Umbilical cord (tissue), 2 donors: Measurements from ENCODE around the gene BAIAP2. TPM values are rescaled to one million over a fixed set of nuclear protein-coding genes. Genes with fewer than 3 reads are reported as not detected.

Experiments
- DNase-seq: peaks from one replicate; pipeline ENCODE4 v3.0.0-alpha.2; 2015; ENCODE audit warnings: low spot score
- total RNA-seq: library from RNA; depleted of rRNA; stranded (reverse); fragments of >200 nt; gene quantifications from one replicate; pipeline ENCODE4 v1.2.3, GENCODE V29; 2014; ENCODE audit warnings: low replicate concordance; ENCODE audit not compliant: insufficient read depth

Gene BAIAP2
- total RNA-seq, 1 donor from 2014 or later: 8.4 TPM

DNA sequence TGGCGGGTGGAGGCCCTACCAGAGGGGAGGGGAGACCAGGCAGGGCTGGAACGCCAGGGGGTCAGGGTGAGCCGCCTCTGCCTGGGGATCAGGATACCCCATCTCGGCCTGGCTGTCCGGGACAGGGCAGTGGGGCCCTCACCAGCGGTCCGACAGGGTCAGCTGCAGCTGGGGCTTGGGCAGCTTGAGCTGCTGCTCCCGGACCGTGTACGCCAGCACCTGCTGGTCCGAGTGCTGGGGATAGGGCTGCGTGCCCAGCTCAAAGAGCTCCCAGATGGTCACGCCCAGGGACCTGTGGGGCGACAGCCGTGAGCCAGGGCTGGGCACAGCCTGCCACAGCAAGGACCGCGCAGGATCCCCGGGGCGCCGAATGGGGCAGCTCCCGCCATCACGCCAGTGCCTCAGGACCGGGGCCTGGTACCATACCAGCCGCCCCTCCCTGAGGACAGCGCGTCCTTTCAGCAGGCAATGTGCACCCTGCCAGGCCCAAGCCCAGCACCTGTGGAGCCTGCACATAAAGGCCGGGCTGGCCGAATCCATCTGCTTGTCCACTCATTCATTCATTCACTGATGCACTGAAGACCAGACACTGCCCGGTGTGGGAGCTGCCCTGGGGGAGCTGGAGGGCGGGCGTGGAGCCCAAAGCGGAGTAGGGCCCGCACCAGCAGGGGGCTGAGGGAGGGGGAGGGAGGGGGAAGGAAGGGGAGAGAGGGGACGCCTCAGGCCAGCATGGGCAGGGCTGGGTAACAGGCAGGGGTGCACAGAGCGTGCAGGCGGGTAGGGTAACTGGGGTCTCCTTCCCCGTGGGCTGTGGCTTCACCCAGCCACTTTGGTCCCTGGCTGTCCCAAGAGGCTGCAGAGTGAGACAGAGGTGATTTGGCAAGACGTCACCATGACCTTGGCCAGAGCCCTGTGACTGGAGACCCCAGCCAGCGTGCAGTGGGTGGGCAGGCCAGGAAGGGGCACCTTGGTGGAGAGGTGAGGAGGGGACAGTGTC is 88.4 kb downstream of the BAIAP2 start:
- no peak for DNase-seq

DNA sequence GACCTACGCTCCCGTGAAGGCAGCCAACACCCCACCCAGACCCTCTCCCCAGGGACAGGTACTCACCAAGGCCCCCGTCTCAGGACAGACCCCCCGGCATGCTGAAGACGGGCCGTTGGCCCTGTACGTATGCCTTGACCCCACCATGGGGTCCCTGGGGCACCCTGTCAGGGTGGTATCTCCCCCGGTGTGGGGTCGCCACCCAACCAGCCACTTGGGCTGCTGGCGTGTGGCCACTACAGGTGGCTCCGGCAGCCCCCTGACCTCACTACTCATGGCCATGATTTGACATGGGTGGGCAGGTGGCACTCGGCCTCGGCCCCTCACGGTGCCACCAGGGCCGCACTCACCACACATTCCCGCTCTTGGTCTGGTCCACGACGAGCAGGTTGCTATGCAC is 89.4 kb downstream of the BAIAP2 start:
- no peak for DNase-seq

DNA sequence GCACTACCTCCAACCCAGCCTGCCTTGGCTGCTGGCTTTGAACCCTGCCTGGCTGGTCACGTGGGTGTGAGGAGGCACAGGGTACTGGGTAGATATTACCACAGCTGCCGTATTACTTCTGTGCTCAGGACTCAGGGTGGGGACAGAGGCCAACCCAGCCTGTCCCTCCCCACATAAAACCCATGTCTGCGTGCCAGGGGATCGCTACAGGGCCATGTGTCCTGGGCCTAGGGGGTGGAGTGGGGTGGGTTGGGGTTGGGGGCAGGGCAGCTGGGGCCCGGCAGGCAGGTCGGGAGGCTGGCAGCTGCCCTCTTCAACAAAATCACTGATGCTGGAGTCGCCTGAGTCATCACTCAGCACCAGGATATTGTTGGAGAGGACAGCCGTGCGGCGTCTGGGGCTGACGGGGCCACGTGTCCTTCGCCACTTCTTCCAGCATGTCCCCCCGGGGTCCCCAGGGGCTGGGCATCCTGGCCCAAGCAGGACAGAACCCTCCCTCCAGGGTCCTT is 90.7 kb downstream of the BAIAP2 start:
- DNase-seq: no peak

DNA sequence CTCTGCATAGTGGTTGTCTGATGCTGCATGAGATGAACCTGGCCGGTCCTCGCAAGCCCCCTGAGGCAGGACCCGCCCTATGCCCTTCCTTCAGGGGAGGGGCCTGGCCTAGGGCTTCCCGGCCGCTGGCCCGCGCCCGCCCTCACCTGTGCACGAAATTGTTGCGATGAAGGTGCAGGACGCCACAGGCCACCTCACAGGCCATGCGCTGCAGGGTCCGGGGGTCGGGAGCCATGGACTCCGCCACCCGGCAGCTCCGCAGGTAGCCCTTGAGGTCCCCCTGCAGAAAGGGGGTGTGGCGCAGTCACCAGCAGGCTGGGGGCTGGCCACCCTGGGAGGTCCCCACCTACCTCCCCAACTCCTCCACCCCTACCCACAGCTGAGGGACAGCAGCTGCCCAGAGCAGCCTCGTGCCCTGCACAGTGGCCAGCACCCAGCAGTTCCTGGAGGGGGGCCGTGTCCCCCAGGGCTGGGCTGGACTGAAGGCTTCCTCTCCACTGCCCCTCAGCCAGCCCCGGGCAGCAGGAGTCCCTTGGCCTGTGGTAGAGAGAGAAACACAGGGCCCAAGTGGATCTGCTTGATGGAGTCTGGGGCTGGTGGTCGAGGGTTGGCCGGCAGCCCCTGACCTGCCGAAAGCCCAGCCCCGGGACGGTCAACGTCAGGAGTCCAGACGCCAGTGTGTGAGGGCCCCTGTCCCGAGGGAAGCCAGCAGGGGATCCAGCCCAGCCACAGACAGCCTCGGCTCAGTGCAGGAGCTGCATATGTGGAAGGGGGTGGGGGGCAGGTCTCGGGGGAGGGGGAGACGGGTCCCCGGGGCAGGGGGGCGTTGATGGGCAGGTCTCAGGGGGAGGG is 91.6 kb downstream of the BAIAP2 start:
- DNase-seq: no peak

DNA sequence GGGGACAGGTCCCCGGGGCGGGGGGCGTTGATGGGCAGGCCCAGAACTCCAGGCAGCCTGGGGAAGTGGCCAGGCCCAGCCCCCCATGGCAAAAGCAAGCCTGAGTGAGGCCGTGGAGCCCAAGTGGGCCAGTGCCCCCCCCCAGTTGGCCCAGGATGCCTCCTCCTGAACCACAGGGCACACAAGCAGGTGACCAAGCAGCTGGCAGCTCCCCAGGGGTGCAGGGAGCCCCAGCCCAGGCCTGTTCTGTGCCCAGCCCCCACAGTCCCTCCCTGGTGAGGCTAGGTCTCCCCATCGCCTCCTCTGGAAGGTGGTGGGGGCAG is 92.1 kb downstream of the BAIAP2 start:
- no peak for DNase-seq

DNA sequence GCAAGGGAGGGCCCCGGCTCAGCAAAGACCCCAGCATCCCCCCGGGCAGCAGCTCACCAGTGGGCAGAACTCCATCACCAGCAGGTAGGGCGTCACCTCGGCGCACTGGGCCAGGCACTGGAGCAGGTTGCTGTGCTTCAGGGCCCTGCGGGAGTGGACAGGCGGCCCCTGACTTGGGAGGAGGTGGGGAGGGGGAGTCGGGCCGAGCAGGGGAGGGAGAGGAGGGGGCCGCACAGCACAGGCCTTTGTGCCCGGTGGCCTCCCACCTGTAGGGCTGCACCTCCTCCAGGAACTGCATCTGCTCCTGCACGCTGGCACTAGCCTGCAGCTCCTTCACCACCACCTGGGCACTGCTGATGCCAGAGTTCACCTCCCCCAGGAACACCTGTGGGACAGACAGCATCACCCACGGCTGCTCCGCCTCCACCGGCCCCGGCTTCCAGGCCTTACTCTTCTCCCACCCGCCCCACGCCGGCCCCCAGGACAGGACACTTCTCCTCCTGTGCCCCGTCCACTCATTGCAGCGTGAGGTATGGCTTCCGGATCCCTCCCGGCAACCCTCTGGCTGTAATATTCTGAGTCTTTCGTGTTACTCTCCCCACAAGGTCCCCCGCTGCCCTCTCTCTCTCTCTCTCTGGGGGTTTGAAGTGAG is 92.7 kb downstream of the BAIAP2 start:
- no peak for DNase-seq

DNA sequence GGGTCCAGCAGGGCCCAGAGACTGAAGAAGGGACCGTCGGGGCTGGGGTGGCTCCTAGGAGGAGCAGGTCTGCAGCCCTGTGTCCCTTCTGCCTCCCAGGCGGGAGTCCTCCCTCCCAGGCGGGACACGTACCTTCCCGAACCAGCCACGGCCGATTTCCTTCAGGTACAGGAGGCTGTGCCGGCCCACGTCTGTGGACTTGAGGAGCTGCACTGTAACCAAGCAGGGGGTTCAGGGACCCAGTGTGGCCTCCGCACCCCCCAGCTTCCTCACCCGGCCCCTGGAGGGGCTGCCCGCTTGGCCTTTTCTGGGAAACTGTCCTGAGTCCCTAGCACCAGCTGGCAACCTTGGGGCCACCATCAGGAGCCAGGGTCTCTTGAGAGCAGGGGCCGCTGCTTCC is 93.4 kb downstream of the BAIAP2 start:
- DNase-seq: no peak

DNA sequence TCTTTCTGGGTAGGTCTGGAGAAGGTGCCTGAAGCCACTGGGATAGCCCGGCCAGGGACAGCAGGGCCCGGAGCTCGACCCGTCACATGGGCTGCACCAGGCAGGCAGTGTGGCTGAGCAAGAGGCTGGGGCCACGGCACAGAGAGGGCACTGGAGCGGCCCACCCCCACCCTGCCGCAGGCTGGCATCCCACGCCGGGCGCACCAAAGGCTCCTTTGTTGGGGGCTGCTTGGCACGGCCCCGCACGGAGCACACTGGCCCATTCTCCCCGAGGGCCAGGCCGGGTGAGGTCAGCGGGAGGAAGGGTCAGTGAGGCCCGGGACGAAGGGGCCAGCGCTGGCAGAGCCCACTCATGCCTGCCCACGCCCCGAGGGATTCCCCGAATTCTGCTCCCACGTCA is 93.8 kb downstream of the BAIAP2 start:
- DNase-seq: no peak

DNA sequence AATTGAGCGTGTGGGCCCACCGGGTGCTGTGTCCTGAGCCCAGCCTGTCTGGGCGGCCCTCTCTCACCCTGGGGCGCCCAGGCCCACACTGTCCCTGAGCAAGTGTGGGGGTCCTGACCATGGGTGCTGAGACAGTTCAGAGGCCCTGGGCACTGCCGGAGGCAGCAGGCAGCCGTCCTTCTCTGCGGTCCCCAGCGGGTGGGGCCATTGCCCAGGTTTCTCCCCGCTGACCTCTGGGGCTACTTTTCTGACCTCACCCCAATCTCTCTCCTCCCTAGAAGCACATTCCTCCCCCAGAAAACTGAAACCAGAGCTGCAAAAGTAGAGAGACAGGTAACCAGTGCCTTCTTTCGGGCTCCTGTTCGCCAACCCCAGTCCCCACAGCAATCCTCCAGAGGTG is 94.3 kb downstream of the BAIAP2 start:
- no peak for DNase-seq

DNA sequence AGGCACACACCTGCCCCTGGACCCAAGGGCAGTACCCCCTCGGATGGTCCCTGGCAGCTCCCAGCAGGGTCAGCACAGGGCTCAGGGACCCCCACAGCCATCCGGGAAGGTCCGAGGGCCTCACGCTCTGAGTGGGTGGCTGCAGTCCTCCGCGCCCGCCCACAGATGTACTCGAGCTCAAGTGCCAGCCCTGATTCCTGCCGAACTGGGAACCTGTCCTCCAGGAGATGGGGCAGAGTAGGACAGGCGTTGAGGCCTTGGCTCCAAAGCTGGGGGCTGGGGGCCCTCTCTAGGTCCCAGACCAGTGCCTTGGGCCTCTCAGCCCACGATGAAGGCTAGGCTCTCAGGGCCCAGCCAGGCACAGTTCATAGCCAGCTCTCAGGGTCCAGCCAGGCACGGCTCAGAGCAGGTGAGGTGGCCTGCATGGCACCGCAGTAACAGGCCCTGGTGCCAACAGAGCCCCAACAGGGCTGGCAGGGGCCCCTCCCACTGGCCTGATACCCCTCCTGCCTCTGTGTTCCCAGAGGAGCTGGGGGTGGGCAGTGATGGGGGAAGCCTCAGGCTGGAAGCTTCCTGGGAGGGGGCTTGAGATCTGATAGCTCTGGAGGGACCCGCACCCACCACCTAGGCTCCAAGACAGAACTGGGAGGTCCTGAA is 94.9 kb downstream of the BAIAP2 start:
- no peak for DNase-seq

DNA sequence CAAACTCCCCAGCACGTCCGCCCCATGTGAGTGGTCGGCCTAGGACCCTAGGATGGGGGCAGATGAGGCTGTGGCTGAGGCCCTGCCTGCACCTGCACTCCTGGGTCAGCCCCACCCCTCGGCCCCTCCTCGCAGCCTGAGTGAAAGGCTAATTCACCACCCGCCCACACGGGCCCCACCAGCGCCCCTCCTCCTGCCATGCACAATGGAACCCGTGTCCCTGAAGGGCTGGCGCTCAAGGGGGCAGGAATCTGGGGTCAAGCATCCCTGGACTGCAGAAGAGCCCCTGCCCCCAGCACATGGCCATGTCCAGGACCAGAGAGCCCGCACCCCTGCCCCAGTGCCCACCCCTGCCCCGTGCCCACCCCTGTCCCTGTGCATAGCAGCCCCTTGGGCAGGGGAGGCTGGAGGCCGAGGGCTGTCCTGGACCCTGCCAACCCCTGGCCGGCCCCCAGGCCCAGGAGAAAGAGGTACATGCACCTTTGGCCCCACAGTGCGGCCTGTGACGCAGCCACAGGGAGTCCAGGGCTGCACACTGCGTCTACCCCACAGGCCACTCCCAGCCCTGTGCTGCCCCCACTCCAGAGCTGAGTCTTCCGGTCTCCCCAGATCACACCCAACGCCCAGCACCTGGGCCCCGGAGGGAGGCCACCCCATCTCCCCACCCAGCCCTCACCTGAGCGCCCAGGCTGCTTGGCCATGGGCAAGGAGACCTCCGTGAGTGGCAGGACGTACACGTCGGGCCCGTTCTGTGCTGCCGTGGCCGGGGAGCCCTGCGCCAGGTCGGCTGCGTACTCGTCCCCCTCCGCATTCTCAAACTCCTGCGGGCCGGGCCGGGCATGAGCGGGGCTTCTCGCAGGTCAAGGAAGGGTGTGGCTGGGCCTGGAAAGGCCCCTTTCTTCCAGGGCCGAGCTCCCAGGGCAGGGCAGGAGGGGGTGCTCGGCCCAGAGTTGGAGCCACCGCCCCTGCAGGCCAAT is 95.7 kb downstream of the BAIAP2 start:
- DNase-seq: no peak

DNA sequence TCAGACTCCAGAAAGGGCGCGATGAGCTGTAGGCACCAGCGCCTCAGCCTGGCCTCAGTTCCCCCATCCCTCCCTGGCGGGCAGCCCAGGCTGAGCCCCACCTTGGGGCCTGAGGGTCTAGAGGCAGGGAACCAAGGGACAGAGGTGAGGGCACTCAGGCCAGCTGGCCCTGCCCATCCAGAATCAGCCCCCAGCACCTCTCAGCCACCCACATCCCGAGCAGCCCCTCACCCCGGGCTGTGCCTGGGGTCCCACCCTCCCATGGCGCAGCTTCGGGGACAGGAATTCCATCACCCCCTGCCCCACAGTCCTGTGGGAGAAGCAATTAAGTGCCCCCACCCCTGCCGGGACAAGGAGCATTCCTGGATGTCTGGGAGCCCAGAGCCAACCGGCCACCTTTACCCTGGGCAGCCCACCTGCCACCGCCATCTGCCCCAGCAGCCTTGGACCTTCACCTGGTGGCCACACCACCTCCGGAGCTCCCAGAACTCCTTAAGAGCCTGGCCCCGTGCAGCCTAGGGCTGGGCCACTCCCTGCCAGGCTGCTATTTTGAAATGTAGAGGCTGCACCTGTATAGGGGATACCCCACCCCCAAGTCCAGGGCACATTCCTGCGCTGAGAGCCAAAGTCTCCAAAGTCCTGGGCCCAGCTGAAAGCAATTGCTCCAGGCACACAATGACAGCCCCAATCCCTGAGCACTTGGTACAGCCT is 96.7 kb downstream of the BAIAP2 start:
- DNase-seq: no peak

DNA sequence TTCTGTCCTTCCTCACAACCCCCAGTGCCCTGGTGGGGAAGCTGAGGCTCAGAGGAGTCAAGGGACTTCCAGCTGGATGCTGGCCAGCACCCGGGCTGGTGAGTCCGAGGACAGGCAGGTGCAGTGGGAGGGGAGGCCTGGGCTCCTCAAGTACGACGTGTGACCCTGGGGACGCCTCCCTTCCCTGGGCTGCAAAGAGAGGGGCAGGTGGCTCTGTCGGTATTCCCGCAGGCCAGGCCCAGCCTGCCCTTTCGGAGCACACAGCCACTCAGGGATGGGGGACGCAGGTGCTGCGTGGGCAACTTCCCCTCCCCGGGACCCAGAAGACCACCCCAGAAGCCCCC is 97.2 kb downstream of the BAIAP2 start:
- DNase-seq: no peak

DNA sequence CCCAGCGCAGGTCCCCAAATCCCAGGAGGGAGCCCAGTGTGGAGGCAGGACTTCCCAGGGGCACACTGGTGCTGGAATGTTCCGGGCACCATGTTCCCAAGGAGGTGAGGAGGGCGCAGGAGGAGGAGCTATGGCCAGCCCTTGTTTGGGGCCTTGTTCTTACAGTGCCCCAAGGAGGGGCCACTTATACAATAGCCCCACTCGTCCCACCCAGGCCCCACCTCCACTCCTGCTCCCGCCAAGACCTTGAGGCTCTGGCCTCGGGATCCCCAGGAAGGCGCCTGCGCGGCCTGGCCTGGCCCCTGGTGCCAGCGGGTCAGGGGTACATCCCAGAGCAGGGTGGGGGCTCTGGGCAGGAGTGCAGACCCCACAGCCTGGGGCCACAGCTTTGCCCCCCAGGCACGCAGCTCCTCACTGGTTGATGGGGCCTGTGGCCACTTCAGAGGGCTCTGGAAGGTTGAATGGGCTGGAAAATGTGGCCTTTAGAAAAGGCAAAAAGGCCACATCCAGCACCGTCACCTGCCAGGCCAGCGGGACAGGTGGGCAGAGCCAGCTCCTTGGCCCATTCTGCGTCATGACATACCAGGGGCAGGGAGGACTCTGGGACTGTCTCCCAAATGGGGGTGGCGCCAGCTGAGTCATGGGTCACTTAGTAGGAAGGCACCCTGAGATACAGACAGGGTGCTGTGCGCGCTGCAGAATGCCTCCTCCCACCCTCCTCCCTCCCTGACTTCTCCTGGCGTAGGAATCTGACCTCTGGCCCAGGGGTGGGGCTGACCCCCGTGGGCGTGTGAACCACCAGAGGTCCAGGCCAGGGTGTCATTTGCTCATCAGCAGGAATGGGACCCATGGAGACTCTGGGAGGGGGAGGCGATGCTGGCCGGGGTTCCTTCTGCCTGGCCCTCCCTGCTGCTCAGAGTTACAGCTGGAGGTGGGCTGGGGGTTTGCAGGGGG is 98.1 kb downstream of the BAIAP2 start:
- no peak for DNase-seq

DNA sequence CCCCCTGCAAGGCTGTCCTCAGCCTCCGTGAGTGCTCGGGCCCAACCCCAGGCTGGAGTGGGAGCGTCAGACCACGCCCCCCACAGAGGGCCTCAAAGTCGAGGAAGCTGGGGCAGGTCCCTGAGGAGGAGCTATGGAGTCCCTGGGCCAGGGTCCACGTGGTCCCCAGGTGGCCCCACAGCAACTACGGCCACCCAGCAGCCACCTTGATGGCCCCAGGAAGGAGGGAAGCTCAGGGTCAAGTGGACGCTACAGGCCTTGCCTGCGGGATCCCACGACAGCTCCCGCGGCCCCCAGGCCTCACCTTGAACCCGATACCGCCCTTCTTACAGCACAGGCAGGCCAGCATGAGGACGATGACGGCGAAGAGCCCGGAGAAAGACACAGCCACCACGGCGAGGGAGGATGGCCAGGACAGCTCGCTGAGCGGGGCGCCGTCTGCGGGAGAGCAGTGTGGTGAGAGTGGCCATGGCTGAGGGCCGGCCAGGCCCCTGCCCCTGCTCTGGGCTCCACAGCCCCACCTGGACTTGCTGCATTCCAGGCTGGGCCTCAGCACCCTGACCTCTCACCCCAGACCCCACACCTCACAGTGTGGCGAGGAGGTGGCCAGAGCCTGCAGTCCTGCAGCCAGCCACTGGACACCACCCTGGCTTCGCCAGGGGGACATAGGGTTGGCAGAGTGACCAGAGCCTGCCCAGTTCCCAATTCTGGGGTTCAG is 99.3 kb downstream of the BAIAP2 start:
- no peak for DNase-seq

DNA sequence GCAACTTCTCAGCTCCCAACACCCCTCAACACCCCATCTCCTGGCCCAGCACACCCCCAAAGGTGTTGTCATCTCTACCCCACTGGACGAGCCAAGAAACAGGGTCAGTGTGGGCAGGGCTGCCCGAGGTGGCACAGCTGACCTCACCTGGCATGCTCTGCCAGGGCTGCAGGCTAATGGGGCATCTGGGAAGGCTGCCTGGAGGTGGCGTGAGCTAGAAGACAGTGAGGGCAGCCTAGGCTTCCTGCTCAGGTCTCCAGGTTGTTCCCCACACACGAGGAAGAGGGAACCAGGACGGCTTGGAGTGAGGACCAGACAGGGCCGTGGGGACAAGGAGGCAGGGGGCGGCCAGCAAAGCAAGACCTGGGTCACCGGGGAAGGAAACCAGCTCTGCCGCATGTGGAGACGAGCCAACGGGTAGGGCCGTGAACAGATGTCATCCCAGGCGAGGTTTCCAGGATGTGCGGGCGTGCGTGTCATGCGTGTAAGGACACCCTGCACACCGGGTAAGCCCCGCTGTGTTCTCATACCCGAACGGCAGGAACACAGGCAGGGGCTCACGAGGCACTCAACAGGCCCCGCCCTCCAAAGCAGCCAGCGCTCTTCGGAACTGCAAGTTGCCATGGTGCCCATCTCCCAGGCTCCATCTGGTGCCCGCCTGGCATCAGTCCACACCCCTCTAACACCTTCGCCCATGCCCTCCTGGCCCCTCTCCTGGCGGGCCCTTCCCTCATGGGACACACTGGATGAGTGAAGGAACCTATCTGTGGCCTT is 100.7 kb downstream of the BAIAP2 start:
- DNase-seq: no peak

DNA sequence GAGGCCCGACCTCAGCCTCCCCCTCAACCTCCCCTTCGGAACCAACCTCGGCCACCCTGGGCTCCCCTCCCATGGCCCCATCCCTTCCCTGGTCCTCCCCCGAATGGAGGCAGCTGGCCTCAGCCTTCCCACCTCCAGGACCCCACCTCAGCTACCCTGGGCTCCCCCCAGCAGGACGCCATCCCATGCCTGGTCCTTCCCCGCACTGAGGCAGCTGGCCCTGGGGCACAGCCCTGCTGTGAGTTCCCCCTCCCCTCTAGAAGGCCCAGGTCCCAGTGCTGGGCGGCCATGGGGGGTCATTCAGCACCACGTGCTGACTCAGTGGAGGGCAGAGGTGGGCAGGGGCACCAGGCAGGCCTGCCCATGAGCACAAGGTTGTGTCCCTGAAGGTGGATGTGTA is 101.4 kb downstream of the BAIAP2 start:
- DNase-seq: no peak
